NCI-H2171 (cell line): ENCODE measurements around the gene RARRES2.

Source experiments
- DNase-seq: peaks from one replicate; lab custom pipeline; 2025; lab: John Stamatoyannopoulos, UW

Gene RARRES2

DNA sequence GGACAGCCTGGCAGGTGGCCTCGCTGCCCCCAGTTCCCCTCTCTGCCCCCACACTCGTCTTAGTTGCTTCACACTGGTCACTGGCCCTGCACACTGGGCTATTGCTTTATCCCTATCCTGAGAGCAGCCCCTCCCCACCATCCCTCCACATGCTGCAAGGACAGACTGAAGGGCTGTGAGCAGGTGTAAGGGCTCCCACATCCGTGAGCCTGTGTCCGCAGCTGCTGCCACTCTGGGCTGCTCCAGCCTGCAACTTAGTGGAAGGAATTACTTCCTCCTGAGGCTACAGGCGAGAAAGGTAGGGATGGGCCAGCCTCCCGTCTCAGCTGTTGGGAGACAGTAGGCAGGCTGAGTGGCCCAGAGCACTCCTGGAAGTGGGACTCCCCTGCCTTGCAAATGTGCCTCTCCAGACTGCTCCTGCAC lies 3.8 kb downstream of the RARRES2 start:
- no peak for DNase-seq

DNA sequence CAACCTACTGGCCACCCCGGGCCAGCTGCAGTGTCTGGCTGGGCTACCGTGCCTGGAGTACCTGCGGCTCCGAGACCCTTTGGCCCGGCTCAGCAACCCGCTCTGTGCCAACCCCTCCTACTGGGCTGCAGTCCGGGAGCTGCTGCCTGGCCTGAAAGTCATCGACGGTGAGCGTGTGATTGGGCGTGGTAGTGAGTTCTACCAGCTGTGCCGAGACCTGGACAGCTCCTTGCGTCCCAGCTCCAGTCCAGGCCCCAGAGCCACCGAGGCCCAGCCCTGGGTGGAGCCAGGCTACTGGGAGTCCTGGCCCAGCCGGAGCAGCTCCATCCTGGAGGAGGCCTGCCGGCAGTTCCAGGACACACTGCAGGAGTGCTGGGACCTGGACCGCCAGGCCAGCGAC lies 4.2 kb downstream of the RARRES2 start:
- no peak for DNase-seq

DNA sequence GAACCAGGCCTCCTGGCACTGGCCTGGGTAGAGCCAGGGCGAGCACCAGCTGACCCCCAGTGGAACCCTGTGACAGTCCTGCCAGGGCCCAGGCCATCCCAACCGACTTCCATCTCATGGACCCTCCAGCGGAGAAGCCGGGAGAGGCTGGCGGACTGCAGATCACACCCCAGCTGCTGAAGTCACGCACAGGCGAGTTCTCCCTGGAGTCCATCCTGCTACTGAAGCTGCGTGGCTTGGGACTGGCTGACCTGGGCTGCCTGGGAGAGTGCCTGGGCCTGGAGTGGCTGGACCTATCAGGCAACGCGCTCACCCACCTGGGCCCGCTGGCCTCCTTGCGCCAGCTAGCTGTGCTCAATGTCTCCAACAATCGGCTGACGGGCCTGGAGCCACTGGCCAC lies 4.7 kb downstream of the RARRES2 start:
- no peak for DNase-seq

DNA sequence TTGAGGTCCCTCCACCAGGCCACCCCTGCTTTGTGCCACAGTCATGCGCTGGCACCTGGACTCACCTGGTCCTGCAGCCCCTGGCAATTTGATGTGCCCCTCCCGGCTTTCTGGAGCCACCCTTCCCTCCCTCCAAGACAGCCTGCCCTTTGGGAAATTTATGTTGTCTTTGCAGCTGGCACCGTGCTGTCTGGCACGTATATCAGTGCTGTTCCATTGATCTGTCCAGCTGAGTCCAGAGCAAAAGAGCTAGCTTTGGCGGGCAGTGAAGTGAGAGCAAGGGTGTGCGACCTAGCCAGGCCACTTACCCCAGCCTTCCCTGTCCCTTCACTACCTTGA lies 5.7 kb downstream of the RARRES2 start:
- DNase-seq: no peak

DNA sequence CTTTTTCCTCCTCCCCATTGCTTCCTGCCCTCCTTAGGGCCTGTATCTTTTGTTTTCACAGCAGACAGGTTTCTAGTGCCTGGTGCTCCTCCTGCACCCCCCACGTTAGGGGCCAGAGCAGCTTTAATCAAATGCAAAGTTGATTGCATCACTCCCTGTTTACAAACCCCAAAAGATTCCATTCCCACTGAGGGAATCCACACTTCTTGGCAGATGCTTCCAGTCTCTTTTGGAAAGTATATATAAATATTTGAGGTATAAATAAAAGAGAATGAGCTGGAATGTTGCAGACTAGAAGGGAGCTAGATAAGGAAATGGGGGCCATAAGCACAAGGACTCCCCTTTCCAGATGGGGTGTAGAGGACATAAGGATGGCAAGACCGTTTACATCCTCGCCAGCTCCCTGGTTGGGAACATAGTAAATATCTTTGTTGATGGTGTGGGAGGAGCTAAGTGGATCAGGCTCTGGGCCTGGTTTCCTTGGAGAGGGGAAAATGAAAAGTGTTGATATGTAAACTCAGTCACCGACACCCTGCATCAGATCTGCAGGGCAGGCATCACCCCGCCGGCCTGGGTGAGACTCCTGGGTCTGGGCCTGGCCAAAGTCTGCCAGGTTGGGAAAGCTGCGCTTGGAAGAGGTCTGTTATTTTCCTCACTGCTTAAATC lies 6.2 kb downstream of the RARRES2 start:
- DNase-seq: no peak

DNA sequence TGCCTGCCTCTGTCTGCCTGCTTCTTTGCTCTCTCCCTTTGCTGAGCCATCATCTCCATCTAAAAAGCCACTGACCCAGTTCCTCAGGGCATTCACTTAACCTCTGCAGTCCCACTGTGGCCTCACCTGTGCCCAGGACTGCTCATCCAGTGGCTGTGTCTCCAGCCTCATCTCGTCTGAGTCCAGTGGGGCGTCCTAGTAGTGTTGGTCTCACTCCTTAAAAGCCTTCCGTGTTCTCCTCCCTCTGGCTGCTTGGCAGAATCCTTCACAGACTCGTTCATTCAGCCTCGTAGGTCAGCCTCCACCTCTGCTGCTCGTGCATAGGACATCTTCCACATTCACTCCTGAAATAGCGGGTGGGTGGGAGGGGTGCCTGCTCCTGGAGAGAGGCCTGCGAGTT lies 7.3 kb downstream of the RARRES2 start:
- no peak for DNase-seq

DNA sequence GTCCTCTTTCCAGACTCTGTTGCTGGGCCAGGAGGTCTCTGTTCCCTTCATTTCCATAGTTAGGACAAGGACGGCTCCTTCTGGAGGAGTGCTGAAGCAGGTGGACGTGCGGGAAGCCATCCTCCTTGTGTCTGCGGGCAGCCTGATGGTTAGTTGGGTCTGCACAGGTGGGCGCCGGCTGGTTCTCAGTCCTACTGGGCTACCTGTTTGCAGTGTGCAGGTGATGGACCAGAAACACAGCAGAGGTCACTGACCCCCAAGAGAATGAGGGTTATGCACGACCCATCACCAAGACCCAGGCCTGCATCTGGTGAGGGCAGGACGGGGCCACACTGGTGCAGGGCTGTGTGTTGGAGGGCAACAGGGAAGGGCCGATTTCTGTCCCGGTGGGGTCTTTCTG lies 7.8 kb downstream of the RARRES2 start:
- no peak for DNase-seq

DNA sequence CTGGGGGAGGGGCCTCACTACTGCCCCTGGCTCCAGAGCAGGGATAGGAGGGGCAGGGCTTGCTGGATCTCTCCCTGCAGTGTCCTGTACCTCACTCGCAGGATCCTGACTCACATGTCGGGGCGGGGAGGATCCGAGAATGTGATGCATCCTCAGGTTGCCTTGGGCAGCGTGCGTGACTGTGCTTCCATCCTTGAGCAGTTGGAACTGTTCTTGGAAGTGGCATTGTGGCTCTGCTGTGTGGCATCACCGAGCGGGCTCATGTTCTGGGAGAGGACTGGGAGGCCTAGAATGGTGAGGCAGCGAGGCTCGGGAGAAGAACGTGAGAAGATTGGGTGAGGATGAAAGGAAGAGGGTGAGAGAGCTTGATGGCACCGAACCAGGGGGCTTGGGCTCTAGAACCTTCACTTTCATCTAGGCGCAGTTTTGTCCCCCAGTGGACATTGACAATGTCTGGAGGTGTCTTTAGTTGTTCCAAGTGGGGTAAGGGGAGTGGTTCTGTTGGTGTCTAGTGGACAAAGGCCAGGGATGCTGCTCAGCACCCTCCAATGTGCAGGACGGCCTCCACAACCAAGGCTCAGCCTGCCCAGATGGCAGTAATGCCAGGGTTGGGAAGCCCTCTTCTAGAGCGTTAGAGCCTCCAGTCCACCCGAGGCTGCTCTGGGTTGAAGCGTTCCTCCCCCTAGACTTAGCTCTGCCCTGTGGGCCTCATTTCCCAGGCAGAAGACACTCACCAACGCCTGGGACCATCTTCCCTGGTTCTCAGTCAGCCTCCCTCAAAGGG lies 8.4 kb downstream of the RARRES2 start:
- DNase-seq: no peak

DNA sequence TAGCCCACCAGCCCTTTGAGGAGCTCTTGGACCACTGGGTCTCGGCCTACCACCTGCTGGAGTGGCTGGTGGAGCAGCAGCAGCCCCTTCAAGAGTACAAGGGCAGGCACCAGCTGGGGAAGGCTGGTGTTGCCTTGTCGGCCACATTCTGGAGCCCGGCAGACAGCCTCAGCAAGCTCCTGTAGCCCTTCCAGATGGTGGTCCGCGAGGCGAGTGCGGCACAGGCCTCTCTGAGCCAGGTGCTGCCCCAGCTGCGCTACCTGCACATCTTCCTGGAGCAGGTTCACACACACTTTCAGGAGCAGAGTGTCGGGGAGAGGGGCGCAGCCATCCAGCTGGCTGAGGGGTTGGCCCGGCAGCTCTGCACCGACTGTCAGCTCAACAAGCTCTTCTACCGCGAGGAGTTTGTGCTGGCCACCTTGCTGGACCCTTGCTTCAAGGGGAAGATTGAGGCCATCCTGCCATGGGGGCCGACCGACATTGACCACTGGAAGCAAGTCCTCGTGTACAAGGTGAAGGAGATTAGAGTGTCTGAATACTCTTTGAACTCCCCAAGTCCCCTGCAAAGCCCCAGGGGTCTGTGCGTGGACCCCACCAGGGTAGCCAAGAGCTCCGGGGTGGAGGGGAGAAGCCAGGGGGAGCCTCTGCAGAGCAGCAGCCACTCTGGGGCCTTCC lies 11.1 kb downstream of the RARRES2 start:
- DNase-seq: no peak

DNA sequence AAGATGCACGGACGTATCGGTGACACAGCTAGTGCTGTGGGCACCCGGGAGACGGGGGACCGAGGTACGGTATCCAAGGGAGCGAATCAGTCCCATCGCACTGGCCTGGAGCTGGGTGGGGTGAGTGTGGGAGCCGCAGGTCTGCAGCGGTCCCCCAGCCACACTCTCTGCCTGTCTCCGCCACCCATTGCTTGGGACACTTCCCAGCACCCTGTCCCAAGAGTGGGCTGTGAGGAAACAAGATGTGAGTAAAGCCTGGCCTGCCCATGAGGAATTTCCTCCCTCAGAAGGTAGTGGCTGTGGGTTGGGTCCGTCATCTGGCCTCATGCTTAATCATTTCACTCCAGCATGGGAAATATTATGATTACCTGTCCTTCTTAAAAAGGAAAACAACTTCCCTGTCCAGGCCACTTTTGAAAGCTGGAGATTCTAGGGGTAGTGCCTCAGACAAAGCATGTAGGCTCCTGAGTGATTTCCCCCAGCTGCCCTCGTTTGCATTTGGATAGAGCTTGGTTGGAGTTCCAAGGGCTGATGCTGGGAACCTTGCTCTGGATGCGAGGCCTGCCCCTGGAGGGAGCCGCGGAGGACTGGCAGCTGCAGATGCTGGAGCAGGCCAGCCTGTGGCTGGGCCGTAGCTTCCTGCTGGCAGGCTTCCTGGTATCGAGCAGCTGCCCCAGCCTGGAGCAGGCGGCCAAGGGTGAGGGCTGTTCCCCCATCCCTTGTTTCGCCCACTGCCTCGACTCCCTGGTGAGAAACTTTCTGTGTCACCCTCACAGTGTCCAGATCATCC lies 11.9 kb downstream of the RARRES2 start:
- DNase-seq: no peak

DNA sequence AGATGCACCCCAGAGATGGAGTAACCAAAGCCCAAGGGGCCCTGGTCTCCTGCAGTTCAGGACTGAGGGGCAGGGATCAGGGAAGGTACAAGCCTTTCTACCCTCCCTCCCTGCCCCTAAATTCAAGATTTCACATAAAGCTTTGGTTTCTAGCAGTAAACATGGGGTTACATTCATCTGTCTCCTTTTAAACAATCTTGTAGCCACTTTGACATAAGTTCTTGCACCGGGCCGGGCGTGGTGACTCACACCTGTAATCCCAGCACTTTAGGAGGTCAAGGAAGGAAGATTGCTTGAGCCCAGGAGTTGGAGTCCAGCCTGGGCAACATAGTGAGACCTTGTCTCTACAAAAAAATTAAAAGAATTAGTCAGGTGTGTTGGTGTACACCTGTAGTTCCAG lies 14.1 kb downstream of the RARRES2 start:
- no peak for DNase-seq

DNA sequence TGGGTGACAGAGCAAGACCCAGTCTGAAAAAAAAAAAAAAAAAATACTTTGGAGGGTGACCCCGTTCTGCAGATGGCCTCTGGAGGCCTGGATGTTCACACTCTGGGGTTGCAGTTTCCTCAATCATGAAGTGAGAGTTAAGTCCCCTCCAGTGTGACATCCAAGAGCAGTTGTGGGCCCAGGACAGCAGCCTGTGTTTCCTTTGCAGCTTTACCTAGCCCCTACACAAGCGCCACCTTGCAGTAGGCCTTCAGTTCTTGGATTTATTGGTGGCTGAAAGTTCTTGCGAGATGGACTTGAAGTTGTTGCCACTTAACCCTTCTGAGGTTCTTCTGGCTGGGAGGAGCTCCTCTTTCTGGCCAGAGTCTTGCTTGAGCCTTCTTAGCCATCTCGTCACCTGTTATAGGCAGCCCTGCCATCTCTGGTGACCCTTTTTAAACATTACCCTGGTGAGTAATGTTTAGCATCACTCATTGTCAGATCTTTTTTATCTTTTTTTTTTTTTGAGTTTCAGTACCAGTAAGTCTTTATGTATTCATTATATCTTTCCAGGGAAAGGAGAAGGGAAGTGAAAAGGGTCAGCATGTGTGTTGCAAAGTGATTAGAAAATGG lies 14.7 kb downstream of the RARRES2 start:
- no peak for DNase-seq

DNA sequence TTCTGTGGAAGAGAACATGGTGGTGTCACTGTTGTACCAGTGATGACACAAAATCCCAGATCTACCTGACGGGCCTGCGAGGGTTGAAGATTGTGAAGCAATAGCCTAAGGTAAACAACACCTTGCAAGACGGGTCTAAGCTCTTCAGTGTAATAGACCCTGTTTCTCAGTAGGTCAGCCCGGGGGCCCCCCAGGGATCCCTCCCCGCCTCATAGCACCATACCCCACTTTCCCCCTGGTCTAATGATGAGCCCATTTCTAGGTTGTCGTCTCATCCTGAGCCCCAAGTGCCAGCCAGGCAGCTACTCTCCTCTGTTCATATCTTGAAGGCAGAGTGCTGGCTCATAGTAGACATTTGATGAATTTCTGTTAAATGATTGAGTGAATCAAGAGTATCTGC lies 15.5 kb downstream of the RARRES2 start:
- no peak for DNase-seq

DNA sequence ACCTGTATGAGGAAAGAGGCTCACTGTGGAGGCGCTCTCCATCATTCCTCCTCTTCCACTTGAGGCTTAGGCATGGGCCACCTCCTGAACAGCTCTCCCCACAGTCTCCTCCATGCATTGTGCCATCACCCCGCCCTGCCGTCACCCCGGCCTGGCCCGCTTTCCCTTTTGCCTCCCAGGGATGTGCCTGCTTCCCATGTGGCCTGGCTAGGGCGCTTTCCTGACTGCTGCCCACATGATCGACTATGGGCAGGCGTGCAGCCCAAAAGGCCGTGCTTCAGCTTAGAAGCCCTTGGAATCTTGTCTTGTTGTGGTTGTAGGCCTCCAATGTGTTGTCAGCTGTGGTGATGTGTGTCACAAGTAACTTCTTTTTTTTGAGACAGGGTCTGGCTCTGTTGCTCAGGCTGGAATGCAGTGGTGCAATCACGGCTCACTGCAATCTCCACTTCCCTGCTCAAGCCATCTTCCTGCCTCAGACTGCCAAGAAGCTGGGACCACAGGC lies 16.3 kb downstream of the RARRES2 start:
- DNase-seq: no peak

DNA sequence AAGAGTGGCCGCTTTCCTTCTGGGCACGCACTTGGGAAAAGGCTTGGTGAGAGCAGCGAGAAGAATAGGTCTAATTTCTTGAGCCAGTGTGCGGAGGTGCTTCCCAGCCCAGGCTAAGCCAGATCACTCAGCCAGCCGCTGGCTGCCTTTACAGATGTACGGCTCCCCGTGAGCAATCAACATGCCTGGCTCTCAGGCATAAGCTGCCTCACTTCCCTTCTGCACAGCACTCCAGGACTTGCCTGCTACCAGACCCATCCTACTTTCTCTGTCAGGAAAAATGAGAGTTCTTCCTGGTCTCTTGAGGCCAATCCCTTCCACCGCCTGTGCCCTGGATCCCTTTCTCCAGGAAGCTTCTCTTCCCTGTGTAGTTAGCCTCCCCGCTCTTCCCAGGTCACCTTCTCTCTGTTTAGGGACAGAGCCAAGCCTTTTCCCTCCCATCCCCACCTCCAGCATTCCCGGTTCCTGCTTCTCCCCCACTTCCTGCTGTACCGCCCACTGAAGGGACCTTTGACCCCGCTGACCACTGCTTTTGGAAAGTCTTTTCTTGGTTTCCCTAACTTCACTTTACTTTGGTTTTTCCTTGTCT lies 17.0 kb downstream of the RARRES2 start:
- DNase-seq: no peak

DNA sequence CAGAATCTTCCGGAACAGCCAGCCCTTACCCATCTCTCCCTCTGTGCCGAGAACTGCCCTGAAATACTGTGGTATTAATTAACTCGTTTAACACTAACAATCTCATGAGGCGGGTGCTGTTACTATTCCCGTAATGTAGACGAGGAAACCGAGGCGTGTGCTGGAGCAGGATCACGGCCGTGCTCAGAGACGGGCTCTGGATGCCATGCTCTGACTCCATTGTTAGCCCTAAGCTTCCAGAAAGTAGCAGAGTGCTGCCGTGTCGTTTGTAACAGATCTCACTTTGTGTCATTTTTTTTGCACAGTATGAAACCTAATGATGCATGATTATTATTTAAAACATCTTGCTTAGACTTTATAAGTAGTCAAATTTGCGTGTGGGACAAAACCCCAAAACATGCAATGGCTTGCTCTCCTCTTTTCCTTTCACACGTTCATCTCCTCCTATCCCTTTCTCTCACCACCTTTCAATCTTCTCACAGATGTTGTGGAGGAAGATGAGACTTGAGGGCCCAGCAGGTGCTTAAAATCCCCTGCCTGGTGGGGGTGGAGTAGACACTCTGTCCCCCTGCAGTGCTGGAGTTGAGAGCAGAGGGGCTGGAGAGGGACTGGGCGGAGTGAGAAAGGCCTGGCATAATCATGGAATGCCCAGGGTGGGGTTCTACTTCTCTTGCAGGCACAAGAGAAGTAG lies 17.6 kb downstream of the RARRES2 start:
- peak; percentile 21 for DNase-seq

DNA sequence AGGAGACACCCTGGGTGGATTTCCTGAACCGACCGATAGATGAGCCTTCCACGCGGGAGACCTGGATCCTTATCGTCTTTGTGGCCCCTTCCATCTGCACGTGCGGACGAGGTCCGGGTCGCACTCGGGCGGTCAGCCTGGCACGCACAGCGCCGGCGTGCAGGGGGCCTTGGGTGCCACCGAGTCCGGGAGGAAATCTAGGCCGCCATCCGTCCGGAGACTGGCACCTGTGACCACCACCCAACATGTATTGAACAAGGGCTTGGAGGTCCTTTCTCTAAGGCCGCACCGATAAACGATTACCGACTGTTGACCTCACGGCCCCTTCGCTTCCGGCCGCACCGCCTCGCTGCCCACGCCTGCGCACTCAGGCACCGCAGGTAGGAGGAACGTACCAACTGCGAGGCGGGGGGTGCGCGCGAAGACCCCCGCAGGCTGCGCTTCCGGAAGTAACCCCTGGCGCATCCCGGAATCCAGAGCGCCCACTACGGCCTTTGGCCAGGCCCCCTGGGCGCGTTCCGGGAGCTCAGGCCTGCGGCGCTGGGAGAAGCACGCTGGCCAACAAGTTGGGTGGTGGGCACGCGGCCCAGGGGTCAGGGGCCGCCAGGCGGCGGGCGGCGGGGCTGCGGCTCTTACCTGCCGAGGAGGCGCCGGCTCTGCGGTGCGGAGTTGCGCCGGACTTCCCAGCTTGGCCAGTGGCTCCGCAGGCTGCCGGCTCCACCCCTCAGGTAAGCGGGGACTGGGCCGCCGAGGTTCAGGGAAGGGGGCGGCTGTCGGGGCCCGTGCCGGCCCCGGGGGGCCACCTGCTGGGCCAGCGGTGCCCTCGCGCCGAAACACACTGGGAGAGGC lies 18.4 kb downstream of the RARRES2 start, which contains the start of the genes ACTR3C and LRRC61:
TSS of gene ACTR3C (minus strand) at position 713 of the 849 bp plus-strand sequence. CDS start 28,249 bp downstream, outside the sequence.
TSS of gene LRRC61 (plus strand) at position 523 of the 849 bp plus-strand sequence. CDS start 13,507 bp downstream, outside the sequence.
- DNase-seq: peak; percentile 73

DNA sequence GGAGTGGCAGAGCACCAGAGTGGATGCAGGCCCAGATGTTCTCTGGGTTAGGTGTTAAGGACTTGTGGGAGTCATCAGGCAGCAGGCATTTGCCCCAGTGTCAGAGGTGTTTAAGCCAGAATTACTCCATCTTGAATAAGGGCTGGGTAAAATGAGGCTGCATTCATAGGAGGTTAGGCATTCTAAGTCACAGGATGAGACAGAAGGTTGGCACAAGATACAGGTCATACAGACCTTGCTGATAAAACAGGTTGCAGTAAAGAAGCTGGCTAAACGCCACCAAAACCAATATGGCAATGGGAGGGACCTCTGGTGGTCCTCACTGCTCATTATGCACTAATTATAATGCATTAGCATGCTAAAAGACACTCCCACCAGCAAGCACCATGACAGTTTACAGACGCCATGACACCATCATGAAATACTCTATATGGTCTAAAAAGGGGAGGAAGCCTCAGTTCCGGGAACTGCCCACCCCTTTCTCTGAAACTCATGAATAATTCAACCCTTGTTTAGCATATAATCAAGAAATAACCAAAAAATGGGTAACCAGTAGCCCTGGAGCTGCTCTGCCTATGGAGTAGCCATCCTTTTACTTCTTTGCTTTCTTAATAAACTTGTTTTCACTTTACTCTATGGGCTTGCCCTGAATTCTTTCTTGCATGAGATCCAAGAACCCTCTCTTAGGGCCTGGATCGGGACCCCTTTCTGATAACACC lies 19.2 kb downstream of the RARRES2 start:
- peak; percentile 1 for DNase-seq

DNA sequence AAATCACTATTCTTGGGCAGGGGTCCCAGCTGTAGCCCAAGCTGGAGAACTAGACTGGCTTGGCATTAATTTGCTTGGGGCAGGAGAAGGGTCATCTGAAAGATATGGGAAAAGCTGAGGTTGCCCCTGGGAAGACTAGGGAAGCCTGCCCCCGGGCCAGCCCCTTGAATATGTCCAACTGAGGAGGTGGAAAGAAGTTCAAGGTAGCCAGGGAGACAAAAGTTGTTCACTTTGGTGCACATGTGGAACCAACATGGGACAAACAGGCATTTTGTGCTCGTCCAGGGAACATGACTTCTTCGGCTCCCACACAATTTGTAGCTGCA lies 19.7 kb downstream of the RARRES2 start:
- DNase-seq: no peak
